GM21529 (cell line): ENCODE results near the gene MPST.
"Not testable (repeated sequence)": the region's sequence is repeated elsewhere in the genome, so short reads cannot be mapped to it uniquely, and the experiment has no call there.

Experiments used
- ATAC-seq: cut with Tn5 transposase; IDR thresholded peaks from one replicate; pipeline ENCODE4 v1.9.1; 2021; ENCODE audit not compliant: unreplicated experiment

The MPST gene

GRCh38 chr22:37019309-37020191, at the start of gene MPST, which contains the start of gene TST:
MPST (plus strand) TSS chr22:37019742; CDS start chr22:37019837, 95 bp downstream.
TST (minus strand) TSS chr22:37019447; CDS start chr22:37018732, 715 bp downstream.
- ATAC-seq: peak; percentile 69

- no peak for ATAC-seq
Observed at GRCh38 chr22:36971341-36972125, 48.0 kb upstream of the MPST start.

DNA sequence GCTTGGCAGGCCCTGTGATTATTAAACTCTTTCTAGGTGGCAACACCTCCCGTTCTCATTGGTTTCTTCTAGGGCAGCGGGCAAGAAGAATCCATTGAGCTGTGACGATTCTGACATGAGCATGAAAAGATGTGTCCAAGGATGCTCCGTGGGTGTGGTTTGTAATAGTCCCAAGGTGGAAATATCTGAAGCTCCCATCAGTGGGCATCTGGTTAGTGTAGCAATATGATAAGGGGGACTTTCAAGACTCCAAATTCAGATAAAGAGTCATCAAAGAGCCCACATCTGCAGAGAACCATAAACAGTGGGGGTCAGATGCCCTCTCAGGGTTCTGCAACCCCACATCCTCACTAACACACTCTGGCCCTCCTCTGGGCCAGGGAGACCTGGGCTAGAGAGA, 42.9 kb upstream of the MPST start:
- no peak for ATAC-seq

GRCh38 chr22:36977401-36977861, 42.1 kb upstream of the MPST start:
- peak; percentile 62 for ATAC-seq

- peak; percentile 63 for ATAC-seq
Observed at GRCh38 chr22:36977947-36978660, 41.4 kb upstream of the MPST start.

DNA sequence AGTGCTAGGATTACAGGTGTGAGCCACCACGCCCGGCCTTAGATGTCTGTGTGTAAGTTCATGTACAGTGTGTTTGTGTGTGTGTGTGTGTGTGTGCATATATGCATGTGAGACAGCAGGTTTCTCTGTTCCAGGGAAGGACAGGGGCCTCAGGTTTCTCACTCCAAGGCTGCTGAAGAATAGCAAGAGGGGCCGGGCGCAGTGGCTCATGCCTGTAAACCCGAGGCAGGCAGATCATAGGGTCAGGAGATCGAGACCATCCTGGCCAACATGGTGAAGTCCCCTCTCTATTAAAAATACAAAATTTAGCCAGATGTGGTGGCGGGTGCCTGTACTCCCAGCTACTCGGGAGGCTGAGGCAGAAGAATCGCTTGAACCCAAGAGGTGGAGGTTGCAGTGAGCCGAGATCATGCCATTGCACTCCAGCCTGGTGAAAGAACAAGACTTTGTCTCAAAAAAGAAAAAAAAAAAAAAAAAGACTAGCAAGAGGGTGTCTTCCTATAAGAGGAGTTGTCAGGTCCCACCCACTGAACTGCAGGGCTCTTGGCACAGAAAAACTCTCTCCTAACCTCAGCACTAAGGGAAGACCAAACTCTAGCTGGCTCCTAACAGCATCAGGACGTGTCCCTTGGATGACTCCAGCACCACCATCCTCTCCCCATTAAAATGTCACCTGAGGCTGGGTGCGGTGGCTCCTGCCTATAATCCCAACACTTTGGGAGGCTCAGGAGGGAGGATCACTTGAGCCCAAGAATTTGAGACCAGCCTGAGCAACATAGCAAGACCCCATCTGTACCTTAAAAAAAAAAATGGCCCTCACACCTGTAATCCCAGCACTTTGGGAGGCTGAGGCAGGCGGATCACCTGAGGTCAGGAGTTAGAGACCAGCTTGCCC, 40.3 kb upstream of the MPST start:
- ATAC-seq: no peak

DNA sequence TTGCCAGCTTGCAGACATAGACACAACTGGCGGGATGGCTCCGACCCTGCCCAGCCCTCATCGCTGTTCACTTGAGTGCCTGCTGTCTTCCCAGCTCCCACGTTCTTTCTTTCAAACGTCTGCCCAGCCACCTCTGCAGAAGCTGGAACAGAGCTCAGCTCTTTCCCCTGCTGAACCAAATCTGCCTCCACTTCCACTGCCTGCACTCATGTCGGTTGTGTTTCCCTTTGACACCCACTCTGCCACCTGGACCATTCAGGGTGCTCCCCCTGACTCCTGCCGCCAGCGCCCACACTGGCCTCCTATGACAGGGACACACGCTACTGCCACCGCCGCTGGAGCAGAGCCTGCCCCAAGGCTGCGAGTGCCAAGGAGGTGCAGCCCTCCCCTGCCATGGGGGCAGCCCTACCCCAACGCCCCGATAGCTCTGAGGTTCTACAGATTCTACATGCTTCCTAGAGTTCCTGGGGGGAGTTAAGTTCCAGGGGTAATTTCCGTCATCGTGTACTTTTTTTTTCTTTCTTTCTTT, 38.2 kb upstream of the MPST start:
- no peak for ATAC-seq

DNA sequence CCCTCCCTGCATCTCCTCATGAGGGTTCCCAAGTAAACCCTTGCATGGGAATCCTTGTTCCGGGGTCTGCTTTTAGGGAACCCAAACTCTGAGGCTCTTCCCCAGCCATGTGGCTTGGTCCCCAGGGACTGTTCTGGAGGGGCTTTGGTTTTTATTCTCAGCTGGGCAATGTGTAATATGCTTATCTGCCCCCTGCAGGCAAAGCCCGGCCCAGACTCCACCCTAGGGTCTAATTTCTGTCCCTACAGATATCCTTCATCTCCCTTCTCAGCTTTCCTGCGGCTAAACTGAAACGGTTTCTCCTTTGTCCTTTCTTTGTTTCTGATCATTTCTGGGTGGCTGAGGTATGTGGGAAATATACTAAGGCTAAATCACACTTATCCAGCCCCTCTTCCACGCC, 37.4 kb upstream of the MPST start:
- ATAC-seq: no peak

DNA sequence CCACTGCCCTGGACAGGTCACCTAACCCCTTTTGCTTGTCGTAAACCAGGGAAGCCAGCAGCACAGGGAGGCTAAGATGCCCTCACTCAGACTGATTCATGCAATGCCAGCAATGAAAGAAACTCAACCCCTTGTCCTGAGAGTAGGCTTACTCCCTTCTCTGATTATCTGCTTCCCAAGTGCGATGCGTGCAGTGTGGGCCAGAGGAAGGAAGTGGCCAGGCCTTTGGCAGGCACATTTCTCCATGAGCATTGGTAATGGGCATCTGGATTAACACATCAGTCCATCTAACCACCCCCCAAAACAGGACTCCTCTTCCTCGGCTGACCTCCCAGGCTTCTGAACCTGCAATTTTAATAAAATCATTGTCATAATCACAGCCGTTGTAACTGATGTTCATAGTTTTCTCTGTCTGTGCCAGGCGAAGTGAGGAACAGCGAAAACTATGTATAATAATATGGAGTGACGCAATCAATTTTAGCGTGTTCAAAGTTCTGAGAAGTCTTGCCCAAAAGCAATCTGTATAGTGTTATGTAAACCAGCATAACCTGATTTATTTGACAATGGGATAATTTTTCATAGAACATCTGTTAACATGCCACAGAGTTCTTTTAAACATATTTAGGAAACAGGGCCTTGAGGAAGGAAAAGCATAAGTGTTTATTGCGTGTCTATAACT, 34.2 kb upstream of the MPST start:
- ATAC-seq: no peak

DNA sequence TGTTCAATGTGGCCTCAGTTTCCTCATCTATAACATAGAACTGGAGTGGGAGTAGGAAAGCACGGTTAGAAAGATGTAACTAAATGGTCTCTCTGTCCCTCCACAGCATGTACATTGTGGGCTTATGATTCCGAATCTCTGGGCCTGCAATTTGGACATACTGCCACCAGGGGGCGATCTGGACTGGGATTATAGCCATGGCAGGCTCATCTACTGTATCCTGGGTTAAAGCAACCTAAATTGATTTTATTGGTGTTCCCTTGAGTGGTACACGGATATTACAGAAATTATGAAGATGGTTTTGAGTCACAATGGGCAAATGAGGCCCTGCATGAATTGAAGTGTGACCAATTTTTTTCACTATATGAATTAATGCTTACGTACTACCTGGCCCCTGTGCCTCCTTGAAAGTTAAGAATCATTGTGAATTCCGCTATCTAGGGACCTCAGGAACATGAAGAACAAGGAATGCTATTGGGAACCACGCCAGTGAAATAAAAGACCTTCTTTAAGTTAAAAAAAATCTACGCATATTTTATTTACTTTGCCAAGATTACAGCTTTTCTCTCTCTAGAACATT, 33.2 kb upstream of the MPST start:
- no peak for ATAC-seq

DNA sequence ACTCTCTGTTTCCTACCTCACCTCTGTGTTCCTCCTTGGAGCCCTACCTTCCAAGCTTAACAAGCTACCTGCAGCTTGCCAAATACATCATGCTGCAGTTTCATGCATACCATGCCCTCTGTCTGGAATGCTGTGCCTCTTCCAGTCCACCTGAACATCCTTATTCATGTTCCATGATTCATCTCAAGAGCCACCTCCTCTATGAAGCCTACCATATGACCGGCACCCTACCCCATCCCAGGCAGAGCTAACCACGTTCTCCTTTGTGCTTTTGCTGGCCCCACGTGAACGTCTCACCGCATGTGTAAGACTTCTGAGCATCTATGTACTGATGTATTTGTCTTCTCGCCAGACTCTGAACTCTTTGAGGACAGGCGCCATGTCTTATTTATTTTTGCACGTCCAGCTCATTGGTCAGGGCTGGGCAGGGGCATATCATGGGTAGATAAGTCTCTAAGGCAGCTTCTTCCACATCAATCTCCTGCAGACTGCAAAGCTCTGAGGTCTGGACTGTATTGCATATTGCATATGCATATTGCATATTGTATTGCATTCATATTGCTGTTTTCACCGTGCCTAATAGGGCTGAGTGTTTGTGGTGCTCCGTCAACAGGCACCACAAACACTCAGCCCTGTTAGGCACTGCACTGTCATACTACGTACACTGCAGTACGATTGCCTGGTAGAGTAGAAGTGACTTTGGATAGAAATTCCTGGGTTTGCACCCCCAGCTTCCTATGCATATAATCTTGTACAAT, 31.3 kb upstream of the MPST start:
- ATAC-seq: no peak

- ATAC-seq: not testable (repeated sequence)
Observed at GRCh38 chr22:36989012-36989411, 30.5 kb upstream of the MPST start.

DNA sequence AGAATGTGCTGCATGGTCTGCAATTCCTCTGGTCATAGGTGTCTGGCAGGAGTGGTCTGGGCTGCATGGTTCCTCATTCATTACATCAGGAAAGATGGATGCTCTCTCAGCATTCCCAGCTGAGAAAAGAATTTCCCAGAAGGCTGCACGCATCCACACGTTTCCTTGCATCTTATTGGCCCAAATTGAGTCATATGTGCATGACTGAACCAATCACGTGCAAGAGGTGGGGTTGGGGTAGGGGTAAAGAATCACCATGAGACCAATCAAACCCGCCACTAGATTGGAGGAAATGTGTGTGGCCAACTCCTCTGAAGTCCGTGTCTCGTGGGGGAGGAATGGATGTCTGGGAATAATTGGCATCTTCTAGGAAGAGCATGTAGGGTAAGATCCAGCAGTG, 29.1 kb upstream of the MPST start:
- ATAC-seq: no peak

DNA sequence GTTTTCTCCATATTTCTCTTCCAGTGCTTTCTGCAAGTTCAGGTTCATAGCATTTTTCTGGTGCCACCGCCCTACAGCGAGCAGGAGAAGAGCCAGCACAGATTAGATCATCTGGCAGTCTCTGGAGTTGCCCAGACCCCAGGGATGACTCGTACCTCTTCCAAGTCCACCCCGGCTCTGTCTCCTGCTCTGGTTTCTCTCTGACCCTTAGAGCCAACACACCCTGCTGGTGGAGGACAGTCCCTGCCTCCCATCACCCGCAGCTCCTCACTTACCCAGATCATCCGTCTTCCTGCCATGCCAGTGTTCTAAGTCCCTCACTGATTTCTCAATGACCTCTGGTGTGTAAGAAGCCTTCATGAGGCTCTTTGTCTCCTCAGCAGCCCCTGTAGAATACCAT, 28.3 kb upstream of the MPST start:
- ATAC-seq: no peak

DNA sequence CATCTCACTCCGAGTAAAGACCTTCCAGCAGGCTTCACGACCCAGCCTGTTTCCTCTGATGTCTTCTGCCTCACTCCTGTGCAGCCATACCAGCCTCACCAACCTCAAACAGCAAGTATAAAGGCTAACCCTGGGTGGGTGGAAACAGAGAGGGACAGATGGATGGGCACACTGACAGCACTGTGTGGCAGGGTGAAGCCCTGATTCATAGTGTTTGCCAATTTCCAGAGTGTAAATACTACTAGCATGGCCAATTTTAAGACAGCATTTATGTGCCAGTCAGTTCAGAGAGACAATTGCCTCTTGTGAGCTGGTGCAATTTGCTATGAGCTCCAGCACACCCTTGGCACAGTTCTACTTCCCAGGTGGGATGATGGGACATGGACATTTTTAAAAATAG, 21.8 kb upstream of the MPST start:
- ATAC-seq: no peak

GRCh38 chr22:36998620-36999351, 20.8 kb upstream of the MPST start:
- no peak for ATAC-seq

- no peak for ATAC-seq
Observed at GRCh38 chr22:36999463-36999862, 20.1 kb upstream of the MPST start.
